ENCODE results near the gene LRP5.

- no peak for TF ChIP-seq EZH2phosphoT487 (IDR thresholded peaks at IDR 0.05; ENCODE audit: borderline replicate concordance)
- TF ChIP-seq, protein P1, sequence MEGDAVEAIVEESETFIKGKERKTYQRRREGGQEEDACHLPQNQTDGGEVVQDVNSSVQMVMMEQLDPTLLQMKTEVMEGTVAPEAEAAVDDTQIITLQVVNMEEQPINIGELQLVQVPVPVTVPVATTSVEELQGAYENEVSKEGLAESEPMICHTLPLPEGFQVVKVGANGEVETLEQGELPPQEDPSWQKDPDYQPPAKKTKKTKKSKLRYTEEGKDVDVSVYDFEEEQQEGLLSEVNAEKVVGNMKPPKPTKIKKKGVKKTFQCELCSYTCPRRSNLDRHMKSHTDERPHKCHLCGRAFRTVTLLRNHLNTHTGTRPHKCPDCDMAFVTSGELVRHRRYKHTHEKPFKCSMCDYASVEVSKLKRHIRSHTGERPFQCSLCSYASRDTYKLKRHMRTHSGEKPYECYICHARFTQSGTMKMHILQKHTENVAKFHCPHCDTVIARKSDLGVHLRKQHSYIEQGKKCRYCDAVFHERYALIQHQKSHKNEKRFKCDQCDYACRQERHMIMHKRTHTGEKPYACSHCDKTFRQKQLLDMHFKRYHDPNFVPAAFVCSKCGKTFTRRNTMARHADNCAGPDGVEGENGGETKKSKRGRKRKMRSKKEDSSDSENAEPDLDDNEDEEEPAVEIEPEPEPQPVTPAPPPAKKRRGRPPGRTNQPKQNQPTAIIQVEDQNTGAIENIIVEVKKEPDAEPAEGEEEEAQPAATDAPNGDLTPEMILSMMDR (conservative IDR thresholded peaks at IDR 0.05; ENCODE audit: low read length) = no peak
These were observed 15.4 kb downstream of the LRP5 start for GRCh38 chr11:68327586-68328370.

All from Loucy (cell line).